ENCODE results near the gene SORL1.

DNA sequence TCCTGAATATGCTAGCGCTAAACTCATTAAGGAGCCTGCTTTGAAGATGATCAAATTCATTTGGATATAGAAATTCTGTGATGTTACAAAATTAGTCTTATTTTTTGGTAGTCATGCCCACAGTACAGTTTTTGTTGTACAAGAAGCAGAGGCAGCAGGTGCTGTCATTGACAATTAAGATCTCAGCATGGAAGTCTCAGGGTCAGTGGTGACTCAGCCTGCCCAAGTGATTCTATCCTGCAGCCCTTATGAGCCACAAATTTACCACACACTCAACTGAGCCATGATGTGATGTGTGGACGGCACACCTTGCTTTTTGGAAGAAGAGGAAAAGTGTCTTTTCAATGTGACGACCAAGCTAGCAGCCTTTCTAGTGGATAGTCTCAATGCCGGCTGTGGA lies 154.2 kb downstream of the SORL1 start:
- TF ChIP-seq EZH2 (IDR thresholded peaks at IDR 0.05; ENCODE audit: borderline replicate concordance, low read length) = no peak
- TF ChIP-seq, protein P1, sequence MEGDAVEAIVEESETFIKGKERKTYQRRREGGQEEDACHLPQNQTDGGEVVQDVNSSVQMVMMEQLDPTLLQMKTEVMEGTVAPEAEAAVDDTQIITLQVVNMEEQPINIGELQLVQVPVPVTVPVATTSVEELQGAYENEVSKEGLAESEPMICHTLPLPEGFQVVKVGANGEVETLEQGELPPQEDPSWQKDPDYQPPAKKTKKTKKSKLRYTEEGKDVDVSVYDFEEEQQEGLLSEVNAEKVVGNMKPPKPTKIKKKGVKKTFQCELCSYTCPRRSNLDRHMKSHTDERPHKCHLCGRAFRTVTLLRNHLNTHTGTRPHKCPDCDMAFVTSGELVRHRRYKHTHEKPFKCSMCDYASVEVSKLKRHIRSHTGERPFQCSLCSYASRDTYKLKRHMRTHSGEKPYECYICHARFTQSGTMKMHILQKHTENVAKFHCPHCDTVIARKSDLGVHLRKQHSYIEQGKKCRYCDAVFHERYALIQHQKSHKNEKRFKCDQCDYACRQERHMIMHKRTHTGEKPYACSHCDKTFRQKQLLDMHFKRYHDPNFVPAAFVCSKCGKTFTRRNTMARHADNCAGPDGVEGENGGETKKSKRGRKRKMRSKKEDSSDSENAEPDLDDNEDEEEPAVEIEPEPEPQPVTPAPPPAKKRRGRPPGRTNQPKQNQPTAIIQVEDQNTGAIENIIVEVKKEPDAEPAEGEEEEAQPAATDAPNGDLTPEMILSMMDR (conservative IDR thresholded peaks at IDR 0.05 in 1 of 2, IDR thresholded peaks at IDR 0.05 in 1 of 2; ENCODE audit: extremely low read depth in 1 of 2, insufficient read depth in 1 of 2, low read depth in 1 of 2, low read length in 2 of 2) = no peak
